HG03439 (cell line): ENCODE results near the gene TNFAIP2.

ENCODE experiments used
- ATAC-seq: cut with Tn5 transposase; IDR thresholded peaks from one replicate; pipeline ENCODE4 v1.9.1; 2021; ENCODE audit warnings: mild to moderate bottlenecking, moderate library complexity; ENCODE audit not compliant: unreplicated experiment

Gene TNFAIP2

GRCh38 chr14:103121121-103121845, 2.0 kb upstream of the TNFAIP2 start:
- no peak for ATAC-seq

GRCh38 chr14:103121846-103122584, 1.2 kb upstream of the TNFAIP2 start:
- no peak for ATAC-seq

GRCh38 chr14:103122585-103122946, 695 bp upstream of the TNFAIP2 start:
- no peak for ATAC-seq

GRCh38 chr14:103123634-103124500, 606 bp downstream of the TNFAIP2 start:
- ATAC-seq: no peak

- ATAC-seq: no peak
Measured at GRCh38 chr14:103124501-103125001, 1.3 kb downstream of the TNFAIP2 start.

- no peak for ATAC-seq
Measured at GRCh38 chr14:103125098-103126070, 2.1 kb downstream of the TNFAIP2 start.

- no peak for ATAC-seq
Measured at GRCh38 chr14:103126088-103126872, 3.0 kb downstream of the TNFAIP2 start.

- no peak for ATAC-seq
Measured at GRCh38 chr14:103126873-103127304, 3.6 kb downstream of the TNFAIP2 start.

GRCh38 chr14:103127356-103127755, 4.1 kb downstream of the TNFAIP2 start:
- ATAC-seq: no peak

- ATAC-seq: no peak
Measured at GRCh38 chr14:103127861-103128598, 4.8 kb downstream of the TNFAIP2 start.

GRCh38 chr14:103128631-103129300, 5.5 kb downstream of the TNFAIP2 start:
- ATAC-seq: no peak

- ATAC-seq: no peak
Measured at GRCh38 chr14:103129301-103130016, 6.2 kb downstream of the TNFAIP2 start.

GRCh38 chr14:103130017-103130764, 6.9 kb downstream of the TNFAIP2 start:
- ATAC-seq: no peak

GRCh38 chr14:103130965-103131364, 7.7 kb downstream of the TNFAIP2 start:
- no peak for ATAC-seq

- ATAC-seq: no peak
Measured at GRCh38 chr14:103131580-103131979, 8.3 kb downstream of the TNFAIP2 start.

GRCh38 chr14:103132381-103133209, 9.3 kb downstream of the TNFAIP2 start:
- ATAC-seq: no peak
